Dermis microvascular lymphatic vessel endothelial cell (primary cell): ENCODE data around the gene HECTD4. TPM values are rescaled to one million over a fixed set of nuclear protein-coding genes. Genes with fewer than 3 reads are reported as not detected.

ENCODE experiments used
- DNase-seq, 2 donors: peaks; one replicate each; pipeline versions ENCODE4 v3.0.0 to v3.0.0-alpha.2; 2010; ENCODE audit warnings: low read depth in 2 of 2
- total RNA-seq: library from RNA; depleted of rRNA; stranded (reverse); fragments of >200 nt; gene quantifications from 2 replicates; pipeline ENCODE4 v1.2.1, GENCODE V29; 2014

Gene HECTD4
- total RNA-seq, 1 donor from 2014 or later = 11.2 TPM

DNA sequence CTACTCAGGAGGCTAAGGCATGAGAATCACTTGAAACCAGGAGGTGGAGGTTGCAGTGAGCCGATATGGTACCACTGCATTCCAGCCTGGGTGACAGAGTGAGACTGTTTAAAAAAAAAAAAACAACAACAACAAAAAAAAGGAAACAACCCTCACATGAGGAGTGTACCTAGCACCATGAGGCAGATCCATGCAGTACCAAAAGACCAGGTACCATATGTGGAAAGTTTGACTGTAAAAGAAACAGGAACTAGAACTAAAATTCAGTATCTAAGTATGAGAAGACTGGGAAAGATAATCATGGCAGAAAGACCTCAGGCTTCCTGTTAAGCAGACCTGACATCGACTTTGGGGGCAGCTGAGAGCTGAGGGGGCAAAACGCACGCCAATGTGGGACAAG is 201.8 kb downstream of the HECTD4 start:
- DNase-seq = no peak

DNA sequence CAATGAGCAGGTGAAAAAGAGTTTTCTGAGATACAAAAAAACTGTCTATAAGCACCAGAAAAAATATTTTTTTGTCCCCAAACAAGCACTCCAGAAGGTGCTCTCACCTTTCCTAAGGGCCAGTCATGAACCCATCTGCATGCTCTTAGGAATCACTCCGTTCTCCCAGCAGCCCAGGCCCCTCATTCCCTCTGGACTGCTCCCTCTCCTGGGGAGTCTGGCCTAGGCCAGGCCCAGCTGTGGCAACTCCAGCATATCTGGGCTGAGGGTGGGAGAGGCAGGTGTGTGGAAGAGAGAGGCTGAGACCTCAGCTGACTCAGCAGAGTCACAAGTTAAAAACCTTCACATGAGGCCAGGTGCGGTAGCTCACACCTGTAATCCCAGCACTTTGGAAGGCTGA is 202.3 kb downstream of the HECTD4 start:
- no peak for DNase-seq

GRCh38 chr12:112179341-112179740 is 202.9 kb downstream of the HECTD4 start:
- no peak for DNase-seq

- no peak for DNase-seq
Measured at GRCh38 chr12:112178796-112179195, 203.4 kb downstream of the HECTD4 start.

- DNase-seq = no peak
Measured at GRCh38 chr12:112176321-112177010, 205.8 kb downstream of the HECTD4 start.

DNA sequence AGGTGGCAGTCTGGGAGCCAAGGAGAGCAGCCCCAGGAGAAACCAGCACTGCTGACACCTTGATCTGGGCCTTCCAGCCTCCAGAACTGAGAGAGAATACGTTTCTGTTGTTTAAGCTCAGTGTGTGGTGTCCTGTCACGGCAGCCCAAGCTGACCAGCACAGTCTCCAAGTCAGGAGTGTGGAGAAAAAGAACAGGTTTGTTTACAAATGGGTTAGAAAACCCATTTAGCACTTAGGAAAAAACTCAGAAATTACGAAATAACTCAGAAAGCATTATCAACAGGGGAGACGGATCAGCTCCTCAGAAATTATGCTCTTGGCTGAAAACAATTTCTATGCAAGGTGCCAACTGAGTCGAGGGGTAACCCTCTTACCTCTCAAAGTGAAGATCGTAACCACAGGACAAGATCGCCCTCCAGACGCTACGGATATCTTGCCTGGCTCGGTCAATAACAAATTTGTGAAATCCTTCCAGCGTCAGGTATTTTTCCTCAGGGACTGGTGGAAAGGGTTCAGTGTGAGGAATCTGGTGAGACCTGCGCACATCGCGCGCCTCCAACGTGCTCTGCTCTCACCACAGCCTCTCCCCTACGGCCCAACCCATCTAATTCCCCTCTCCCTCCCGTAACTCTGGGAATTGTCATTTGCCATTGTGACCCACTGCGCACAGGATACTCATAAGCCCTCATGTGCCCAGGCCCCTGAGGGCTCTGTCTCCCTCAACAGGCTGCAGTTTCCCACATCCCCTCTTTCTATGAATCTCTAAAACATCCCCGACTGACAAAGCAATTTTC is 206.7 kb downstream of the HECTD4 start:
- no peak for DNase-seq

GRCh38 chr12:112172556-112173324 is 209.5 kb downstream of the HECTD4 start:
- DNase-seq = no peak

DNA sequence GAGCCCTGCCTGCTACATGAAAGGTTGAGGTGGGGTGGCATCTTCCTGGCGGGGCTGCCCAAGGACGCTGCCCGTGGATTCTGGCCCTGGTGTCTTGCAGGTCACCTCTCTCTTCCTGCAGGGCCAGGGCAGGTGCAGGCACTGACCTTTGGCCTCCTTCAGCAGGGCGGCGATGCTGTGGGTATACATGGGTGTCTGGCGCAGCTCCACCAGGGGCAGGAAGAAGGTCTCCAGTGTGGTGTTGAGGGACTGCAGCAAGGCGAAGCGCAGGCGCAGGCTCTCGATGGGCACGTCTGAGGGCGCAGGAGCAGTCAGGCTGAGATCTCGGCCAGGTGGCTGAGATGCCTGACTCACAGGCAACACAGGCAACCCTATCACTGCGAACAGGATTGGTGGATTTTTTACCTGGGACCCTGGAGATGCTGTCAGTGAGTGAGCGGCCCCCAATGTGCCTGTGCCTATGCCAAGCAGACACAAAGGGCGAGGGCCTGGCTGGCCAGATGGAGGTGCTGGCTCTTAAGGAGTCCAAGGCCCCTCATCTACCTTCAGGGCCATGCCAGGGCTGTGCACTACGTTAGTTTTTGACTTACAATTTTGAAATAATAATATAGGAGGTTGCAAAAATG is 211.1 kb downstream of the HECTD4 start:
- no peak for DNase-seq

- DNase-seq = peak in 1 of 2 donors; percentile 17
Measured at GRCh38 chr12:112170376-112170775, 211.9 kb downstream of the HECTD4 start.

DNA sequence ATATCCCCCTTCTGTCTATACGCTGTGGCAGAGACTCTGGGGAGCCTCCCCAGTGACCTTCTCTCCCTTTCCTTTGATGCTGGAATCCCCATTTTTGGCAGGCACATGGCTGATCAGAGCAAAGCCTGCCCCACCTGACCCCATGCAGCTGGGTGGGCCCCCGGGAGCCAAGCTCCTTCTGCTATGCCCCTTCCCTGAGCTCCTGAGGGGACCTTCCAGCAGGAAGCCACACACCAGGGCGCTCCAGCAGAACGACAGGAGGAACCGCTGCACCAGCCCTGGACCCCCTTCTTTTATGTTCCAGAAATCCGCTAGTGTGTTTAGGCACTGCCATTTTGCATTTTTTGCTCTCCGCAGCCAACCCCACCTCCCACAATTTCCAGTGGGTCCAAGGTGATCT is 212.3 kb downstream of the HECTD4 start:
- DNase-seq = no peak

- DNase-seq = no peak
Measured at GRCh38 chr12:112169161-112169872, 212.9 kb downstream of the HECTD4 start.

DNA sequence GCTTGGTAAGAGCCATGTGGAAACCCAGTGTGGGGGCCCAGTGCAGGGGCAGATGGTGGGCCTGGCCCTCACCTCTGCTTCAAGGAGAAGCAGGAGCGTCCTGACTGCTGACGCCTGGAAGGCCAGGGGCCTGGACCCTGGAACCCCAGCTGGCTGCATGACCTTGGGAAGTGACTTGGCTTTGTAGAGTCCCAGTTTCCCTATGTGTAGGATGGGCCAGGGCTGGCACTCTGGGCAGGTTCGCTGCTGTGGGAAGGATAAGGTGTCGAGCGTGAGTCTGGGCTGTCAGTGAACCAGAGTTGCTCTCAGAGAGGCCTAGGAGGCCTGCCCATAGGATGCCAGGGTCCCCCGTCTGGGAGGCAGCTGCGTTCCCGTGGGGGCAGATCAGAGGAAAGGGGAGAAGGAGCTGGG is 213.7 kb downstream of the HECTD4 start:
- DNase-seq = no peak

GRCh38 chr12:112167718-112168525 is 214.3 kb downstream of the HECTD4 start:
- no peak for DNase-seq

DNA sequence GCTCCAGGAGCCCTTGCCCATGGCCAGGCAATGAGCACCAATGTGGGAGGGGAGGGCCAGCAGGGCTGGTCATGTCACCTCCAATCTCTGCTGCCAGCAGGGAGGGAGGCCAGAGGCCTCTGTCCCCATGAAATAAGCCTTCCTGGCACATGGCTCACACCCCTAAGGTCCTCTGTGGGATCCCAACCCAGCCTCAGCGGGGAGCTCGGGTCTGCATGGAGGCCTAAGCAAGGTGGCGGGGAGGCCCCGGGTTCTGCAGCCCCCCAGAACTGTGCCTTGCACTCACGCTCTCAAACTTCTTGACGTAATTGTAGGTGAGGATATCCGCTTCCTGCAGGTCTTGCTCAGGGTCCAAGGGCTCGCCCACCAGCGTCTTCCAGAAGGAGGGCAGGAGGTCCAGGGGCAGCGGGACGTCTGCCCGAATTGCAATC is 215.2 kb downstream of the HECTD4 start:
- no peak for DNase-seq

DNA sequence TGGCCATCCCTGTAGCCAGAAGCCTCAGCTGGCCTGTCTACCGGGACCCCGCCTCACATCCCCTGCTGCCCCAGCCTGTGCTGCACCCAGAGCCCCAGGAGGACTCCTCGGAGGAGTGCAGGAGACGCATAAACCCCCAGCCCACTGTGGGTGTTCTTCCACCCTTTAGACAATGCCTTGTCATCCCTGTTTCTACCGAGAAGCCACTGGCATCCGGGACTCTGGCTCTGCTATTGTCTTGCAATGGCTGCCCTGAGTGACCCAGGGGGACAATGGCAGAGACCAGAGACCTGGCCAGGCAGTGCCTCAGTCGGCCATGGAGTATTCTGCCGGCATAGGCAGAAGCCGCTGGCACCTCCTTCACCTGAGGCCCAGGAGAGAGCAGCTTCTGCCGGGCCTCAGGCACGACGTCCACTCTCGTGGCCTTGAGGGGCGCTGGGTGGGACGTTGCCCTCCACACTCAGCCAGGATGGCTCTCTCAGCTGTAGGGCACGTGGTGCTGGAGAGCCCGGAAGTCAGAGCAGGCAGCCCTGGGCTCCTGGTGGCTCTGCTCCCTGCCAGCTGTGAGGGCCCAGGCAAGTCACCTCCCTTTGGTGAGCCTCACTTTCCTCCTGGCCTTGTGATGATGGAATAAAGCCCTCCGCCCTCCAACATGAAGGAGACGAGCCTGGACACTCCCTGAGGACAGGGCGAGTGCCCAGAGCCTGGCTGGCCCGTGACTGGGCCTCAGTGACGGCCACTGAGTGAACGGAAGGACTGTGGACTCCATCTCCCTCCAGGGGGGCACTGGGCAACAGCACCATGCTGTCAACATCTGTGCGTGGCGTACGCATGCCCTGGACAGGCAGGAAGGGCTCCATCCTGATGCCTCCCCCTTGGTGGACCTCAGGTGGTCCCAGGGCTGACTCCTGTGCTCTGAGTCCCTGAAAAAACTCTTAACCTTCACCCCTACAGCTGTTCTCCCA is 215.9 kb downstream of the HECTD4 start:
- DNase-seq = no peak

DNA sequence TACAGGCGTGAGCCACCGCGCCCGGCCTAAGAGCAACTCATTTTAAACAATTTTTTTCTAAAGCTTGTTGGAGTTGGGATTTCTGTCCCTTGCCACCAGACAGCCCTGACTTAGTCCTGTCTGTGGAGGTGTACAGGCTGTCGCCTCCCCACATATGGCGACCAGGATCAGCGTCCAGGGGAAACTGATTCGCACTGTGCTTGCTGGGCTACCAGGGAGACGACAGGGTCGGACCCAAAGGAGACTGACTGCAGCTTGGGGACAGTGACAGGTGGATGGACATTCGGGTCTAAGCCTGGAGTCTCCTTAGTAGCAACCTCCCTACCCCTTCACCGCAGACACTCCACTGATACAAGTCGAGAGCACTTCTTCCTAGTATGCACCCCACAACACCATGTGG is 216.6 kb downstream of the HECTD4 start:
- no peak for DNase-seq

GRCh38 chr12:112164011-112164660 is 218.1 kb downstream of the HECTD4 start:
- DNase-seq = no peak

DNA sequence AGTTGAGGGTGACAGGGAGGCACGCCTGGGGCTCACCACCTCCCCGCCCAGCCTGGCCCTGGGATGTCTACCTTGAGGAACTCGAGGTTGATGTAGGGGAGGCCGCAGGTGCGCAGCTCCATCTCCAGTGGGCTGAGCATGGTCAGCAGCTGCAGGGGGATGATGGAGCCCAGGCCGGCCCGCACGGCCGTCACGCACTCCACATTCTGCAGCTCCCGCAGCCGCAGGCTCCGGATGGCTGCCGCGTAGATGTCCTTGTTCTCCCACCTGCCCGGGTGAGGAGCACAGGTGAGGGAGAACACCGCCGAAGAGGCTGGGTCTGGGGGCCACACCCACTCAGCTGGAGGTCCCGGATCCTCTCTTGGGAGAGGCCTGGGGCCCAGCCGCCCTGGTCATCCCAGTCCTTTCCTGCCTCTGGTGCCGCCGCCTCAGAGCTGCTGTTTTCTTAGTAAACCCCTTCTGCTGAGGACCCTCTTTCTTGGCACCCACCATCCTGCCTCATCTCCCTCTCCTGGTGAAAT is 218.7 kb downstream of the HECTD4 start:
- DNase-seq = no peak
